GM12878 (cell line): Measurements from ENCODE around the gene PLK5. TPM values are rescaled to one million over a fixed set of nuclear protein-coding genes. Genes with fewer than 3 reads are reported as not detected.

ENCODE experiments used
- BHLHE40 ChIP-seq, 2 experiments: fragments of 450-650 bp in 1 of 2; IDR thresholded peaks; 2 replicates each; pipeline ENCODE4 v1.6.1; 2011 to 2017; ENCODE audit warnings: low read depth in 2 of 2, borderline replicate concordance in 1 of 2, improper control_type of control experiment in 1 of 2, low read length in 1 of 2, mild to moderate bottlenecking in 1 of 2
- DPF2 ChIP-seq: fragments of 450-650 bp; IDR thresholded peaks from 2 replicates; pipeline ENCODE4 v1.6.1; 2017; ENCODE audit warnings: mild to moderate bottlenecking
- GABPA ChIP-seq: IDR thresholded peaks from 2 replicates; pipeline ENCODE4 v1.6.1; 2014; ENCODE audit warnings: antibody characterized with exemption, low read depth, mild to moderate bottlenecking, inconsistent platforms
- JUNB ChIP-seq: IDR thresholded peaks from 2 replicates; pipeline ENCODE4 v1.6.1; 2016; ENCODE audit warnings: antibody characterized with exemption, mild to moderate bottlenecking
- JUND ChIP-seq: IDR thresholded peaks from 2 replicates; pipeline ENCODE4 v1.6.1; 2012; ENCODE audit warnings: low read depth, mild to moderate bottlenecking, low read length, improper control_type of control experiment, moderate library complexity
- NFXL1 ChIP-seq: fragments of 450-650 bp; IDR thresholded peaks from 2 replicates; pipeline ENCODE4 v1.6.1; 2017; ENCODE audit warnings: antibody characterized with exemption, mild to moderate bottlenecking, borderline replicate concordance
- SMAD5 ChIP-seq: IDR thresholded peaks from 2 replicates; pipeline ENCODE4 v1.6.1; 2016; ENCODE audit warnings: antibody characterized with exemption, low read depth
- SPI1 ChIP-seq: IDR thresholded peaks from 2 replicates; pipeline ENCODE4 v1.6.1; 2011; ENCODE audit warnings: low read depth, mild to moderate bottlenecking, low read length, moderate library complexity, borderline replicate concordance; ENCODE audit not compliant: insufficient read depth
- polyA plus RNA-seq, 11 experiments: library from polyadenylated mRNA; depleted of rRNA in 4 of 11; unstranded in 6 of 11; stranded (reverse) in 5 of 11; fragments of >200 nt; fragmentation: Nextera tagmentation in 4 of 11; fragmentation: Illumina TruSeq in 1 of 11; extraction: Ambion mirVana in 4 of 11; extraction: Trizol in 1 of 11; gene quantifications; 1 replicate in 1 of 11; 2 replicates in 10 of 11; pipeline versions ENCODE4 v1.2.1 to v1.2.3, GENCODE V29; 2011 to 2016; ENCODE audit warnings: inconsistent platforms in 2 of 11, missing spikeins in 2 of 11, low read depth in 1 of 11
- total RNA-seq, 4 experiments: library from RNA; depleted of rRNA in 3 of 4; stranded (reverse); fragments of >200 nt in 3 of 4; fragmentation: Illumina TruSeq in 1 of 4; extraction: Trizol in 1 of 4; gene quantifications; 2 replicates each; pipeline versions ENCODE4 v1.2.1 to v1.2.3, GENCODE V29; 2013 to 2021
- TF ChIP-seq, protein P1 (sequence below): fragments of 450-650 bp; IDR thresholded peaks from 2 replicates; pipeline ENCODE4 v1.6.1; 2017; ENCODE audit warnings: mild to moderate bottlenecking
- TF ChIP-seq, protein P2 (sequence below): fragments of 450-650 bp; IDR thresholded peaks from 2 replicates; pipeline ENCODE4 v1.6.1; 2014; ENCODE audit warnings: mild to moderate bottlenecking
- TF ChIP-seq, protein P3 (sequence below): IDR thresholded peaks from 2 replicates; pipeline ENCODE4 v1.6.1; 2012; ENCODE audit warnings: mild to moderate bottlenecking, low read depth, low read length
- TF ChIP-seq, protein P4 (sequence below): fragments of 450-650 bp; IDR thresholded peaks from 2 replicates; pipeline ENCODE4 v1.6.1; 2017; ENCODE audit warnings: borderline replicate concordance
- TF ChIP-seq, protein P5 (sequence below): fragments of 450-650 bp; IDR thresholded peaks from 2 replicates; pipeline ENCODE4 v1.6.1; 2018; ENCODE audit warnings: mild to moderate bottlenecking, low read depth, moderate library complexity; ENCODE audit not compliant: partially characterized antibody
- TF ChIP-seq, protein P6 (sequence below): IDR thresholded peaks from 2 replicates; pipeline ENCODE4 v1.6.1; 2011; ENCODE audit warnings: borderline replicate concordance, low read depth, mild to moderate bottlenecking, moderate library complexity, mixed read lengths, low read length; ENCODE audit not compliant: insufficient read depth; ENCODE audit errors: extremely low read length

Gene PLK5
- total and polyA plus RNA-seq, 10 of the 15 experiments (the other 5 are each of a cell fraction or from before 2014, with no cell fraction given) = 0.13 TPM; not detected in 9

DNA sequence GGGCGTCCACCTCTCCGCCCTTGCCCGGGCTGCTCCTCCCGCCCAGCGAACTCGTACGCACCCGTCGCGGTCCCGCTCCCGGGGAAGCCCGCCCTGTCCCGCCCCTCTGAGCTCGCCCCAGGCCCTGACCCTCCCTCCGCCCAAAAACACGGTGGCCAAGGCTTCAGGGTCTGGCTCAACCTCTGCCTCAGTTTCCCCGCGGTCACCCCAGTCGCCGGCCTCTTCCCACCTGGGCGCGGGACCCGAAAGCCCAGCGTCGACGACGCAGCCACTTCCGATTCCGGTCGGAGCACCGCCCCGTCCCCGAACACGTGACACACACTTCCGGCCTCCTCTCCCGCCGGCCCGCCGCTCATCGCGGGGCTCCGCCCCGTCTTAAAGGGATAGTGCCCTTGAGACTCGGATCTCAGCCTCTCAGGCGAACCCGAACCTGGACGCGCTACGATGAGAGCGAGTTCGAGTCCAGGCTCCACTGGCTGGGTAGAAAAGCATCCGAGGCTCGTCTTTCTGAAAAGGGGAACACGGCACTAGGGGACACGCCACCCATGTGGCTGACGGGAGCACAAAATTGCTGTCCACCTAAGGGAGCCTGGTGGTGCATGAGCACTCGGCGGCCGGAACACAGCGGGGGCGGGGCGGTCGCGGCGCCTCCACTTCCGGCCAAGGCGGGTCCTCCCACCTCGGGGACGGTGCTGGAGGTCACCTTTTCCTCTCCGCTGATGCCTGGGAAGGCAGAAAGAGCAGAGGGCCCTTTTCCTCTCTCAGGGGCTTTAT is 44.8 kb upstream of the PLK5 start, which contains the start of gene C19orf25 (continued):
- TF ChIP-seq, protein P1, sequence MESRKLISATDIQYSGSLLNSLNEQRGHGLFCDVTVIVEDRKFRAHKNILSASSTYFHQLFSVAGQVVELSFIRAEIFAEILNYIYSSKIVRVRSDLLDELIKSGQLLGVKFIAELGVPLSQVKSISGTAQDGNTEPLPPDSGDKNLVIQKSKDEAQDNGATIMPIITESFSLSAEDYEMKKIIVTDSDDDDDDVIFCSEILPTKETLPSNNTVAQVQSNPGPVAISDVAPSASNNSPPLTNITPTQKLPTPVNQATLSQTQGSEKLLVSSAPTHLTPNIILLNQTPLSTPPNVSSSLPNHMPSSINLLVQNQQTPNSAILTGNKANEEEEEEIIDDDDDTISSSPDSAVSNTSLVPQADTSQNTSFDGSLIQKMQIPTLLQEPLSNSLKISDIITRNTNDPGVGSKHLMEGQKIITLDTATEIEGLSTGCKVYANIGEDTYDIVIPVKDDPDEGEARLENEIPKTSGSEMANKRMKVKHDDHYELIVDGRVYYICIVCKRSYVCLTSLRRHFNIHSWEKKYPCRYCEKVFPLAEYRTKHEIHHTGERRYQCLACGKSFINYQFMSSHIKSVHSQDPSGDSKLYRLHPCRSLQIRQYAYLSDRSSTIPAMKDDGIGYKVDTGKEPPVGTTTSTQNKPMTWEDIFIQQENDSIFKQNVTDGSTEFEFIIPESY = no peak
- no peak for TF ChIP-seq JUND
- no peak for TF ChIP-seq JUNB
- peak; percentile 38; the same call in 1 of the 2 replicates for TF ChIP-seq SPI1
- TF ChIP-seq NFXL1 = no peak
- TF ChIP-seq, protein P2, sequence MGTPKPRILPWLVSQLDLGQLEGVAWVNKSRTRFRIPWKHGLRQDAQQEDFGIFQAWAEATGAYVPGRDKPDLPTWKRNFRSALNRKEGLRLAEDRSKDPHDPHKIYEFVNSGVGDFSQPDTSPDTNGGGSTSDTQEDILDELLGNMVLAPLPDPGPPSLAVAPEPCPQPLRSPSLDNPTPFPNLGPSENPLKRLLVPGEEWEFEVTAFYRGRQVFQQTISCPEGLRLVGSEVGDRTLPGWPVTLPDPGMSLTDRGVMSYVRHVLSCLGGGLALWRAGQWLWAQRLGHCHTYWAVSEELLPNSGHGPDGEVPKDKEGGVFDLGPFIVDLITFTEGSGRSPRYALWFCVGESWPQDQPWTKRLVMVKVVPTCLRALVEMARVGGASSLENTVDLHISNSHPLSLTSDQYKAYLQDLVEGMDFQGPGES = no peak
- peak in 1 of 2 experiments; percentile 88; a peak in 3 of 4 replicates for TF ChIP-seq BHLHE40 (IDR thresholded peaks at IDR 0.05; ENCODE audit: borderline replicate concordance in 1 of 2, low read depth in 2 of 2, low read length in 1 of 2)
- TF ChIP-seq SMAD5 = no peak
- TF ChIP-seq, protein P3, sequence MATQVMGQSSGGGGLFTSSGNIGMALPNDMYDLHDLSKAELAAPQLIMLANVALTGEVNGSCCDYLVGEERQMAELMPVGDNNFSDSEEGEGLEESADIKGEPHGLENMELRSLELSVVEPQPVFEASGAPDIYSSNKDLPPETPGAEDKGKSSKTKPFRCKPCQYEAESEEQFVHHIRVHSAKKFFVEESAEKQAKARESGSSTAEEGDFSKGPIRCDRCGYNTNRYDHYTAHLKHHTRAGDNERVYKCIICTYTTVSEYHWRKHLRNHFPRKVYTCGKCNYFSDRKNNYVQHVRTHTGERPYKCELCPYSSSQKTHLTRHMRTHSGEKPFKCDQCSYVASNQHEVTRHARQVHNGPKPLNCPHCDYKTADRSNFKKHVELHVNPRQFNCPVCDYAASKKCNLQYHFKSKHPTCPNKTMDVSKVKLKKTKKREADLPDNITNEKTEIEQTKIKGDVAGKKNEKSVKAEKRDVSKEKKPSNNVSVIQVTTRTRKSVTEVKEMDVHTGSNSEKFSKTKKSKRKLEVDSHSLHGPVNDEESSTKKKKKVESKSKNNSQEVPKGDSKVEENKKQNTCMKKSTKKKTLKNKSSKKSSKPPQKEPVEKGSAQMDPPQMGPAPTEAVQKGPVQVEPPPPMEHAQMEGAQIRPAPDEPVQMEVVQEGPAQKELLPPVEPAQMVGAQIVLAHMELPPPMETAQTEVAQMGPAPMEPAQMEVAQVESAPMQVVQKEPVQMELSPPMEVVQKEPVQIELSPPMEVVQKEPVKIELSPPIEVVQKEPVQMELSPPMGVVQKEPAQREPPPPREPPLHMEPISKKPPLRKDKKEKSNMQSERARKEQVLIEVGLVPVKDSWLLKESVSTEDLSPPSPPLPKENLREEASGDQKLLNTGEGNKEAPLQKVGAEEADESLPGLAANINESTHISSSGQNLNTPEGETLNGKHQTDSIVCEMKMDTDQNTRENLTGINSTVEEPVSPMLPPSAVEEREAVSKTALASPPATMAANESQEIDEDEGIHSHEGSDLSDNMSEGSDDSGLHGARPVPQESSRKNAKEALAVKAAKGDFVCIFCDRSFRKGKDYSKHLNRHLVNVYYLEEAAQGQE = no peak
- TF ChIP-seq DPF2 = peak; percentile 84
- TF ChIP-seq, protein P4, sequence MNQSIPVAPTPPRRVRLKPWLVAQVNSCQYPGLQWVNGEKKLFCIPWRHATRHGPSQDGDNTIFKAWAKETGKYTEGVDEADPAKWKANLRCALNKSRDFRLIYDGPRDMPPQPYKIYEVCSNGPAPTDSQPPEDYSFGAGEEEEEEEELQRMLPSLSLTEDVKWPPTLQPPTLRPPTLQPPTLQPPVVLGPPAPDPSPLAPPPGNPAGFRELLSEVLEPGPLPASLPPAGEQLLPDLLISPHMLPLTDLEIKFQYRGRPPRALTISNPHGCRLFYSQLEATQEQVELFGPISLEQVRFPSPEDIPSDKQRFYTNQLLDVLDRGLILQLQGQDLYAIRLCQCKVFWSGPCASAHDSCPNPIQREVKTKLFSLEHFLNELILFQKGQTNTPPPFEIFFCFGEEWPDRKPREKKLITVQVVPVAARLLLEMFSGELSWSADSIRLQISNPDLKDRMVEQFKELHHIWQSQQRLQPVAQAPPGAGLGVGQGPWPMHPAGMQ = no peak
- TF ChIP-seq, protein P5, sequence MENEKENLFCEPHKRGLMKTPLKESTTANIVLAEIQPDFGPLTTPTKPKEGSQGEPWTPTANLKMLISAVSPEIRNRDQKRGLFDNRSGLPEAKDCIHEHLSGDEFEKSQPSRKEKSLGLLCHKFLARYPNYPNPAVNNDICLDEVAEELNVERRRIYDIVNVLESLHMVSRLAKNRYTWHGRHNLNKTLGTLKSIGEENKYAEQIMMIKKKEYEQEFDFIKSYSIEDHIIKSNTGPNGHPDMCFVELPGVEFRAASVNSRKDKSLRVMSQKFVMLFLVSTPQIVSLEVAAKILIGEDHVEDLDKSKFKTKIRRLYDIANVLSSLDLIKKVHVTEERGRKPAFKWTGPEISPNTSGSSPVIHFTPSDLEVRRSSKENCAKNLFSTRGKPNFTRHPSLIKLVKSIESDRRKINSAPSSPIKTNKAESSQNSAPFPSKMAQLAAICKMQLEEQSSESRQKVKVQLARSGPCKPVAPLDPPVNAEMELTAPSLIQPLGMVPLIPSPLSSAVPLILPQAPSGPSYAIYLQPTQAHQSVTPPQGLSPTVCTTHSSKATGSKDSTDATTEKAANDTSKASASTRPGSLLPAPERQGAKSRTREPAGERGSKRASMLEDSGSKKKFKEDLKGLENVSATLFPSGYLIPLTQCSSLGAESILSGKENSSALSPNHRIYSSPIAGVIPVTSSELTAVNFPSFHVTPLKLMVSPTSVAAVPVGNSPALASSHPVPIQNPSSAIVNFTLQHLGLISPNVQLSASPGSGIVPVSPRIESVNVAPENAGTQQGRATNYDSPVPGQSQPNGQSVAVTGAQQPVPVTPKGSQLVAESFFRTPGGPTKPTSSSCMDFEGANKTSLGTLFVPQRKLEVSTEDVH = peak; percentile 80
- TF ChIP-seq, protein P6, sequence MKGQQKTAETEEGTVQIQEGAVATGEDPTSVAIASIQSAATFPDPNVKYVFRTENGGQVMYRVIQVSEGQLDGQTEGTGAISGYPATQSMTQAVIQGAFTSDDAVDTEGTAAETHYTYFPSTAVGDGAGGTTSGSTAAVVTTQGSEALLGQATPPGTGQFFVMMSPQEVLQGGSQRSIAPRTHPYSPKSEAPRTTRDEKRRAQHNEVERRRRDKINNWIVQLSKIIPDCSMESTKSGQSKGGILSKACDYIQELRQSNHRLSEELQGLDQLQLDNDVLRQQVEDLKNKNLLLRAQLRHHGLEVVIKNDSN = peak; percentile 91
- TF ChIP-seq GABPA = peak; percentile 88
